ENCODE results near the gene GFI1B. TPM values are rescaled to one million over a fixed set of nuclear protein-coding genes. Genes with fewer than 3 reads are reported as not detected.
"Not testable (repeated sequence)": the region's sequence is repeated elsewhere in the genome, so short reads cannot be mapped to it uniquely, and the experiment has no call there.

Gene GFI1B
- total and polyA plus RNA-seq, 12 donors = 0.03 to 0.78 (median 0.30) TPM; not detected in 8

DNA sequence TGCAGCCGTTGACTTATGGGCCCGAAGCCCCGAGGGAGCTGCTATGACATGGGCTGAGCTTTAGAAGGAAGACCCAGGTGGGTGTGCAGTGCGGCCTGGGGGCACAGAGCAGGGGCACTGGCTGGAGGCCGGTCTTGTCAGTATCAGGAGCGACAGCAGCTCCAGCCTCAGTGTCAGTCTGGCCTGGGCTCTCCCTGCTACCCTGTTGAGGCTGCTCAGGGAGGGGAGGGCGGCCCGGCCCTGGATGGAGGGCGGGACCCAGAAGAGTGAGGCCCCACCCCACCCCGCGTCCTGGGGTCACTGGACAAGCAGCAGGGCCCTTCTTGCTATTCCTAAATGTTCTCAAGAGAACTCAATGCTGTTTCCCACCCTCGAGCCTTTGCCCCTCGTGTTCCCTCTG, 18.0 kb downstream of the GFI1B start:
- DNase-seq = no peak
- TF ChIP-seq POLR2A (IDR thresholded peaks at IDR 0.05) = no peak
- TF ChIP-seq, protein P1, sequence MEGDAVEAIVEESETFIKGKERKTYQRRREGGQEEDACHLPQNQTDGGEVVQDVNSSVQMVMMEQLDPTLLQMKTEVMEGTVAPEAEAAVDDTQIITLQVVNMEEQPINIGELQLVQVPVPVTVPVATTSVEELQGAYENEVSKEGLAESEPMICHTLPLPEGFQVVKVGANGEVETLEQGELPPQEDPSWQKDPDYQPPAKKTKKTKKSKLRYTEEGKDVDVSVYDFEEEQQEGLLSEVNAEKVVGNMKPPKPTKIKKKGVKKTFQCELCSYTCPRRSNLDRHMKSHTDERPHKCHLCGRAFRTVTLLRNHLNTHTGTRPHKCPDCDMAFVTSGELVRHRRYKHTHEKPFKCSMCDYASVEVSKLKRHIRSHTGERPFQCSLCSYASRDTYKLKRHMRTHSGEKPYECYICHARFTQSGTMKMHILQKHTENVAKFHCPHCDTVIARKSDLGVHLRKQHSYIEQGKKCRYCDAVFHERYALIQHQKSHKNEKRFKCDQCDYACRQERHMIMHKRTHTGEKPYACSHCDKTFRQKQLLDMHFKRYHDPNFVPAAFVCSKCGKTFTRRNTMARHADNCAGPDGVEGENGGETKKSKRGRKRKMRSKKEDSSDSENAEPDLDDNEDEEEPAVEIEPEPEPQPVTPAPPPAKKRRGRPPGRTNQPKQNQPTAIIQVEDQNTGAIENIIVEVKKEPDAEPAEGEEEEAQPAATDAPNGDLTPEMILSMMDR (IDR thresholded peaks at IDR 0.05) = no peak
- 65 to 86% (median 75%) methylated on average over 8 to 13 of the region's 13 CpGs for WGBS, 4 donors
- no peak overlapping the region for H3K4me3 ChIP-seq
- H3K36me3 ChIP-seq (replicated peaks in 1 of 2) = no peaks in the 10 kb centered on the region
- H3K27me3 ChIP-seq = no peaks in the 10 kb centered on the region
- no peaks in the 10 kb centered on the region for H3K9me3 ChIP-seq (replicated peaks in 1 of 3)
- no peaks in the 10 kb centered on the region for H3K4me1 ChIP-seq (replicated peaks in 1 of 2)
- H3K27ac ChIP-seq = no peak overlapping the region
- intact Hi-C loops (cut with DNase I) = no loop called here

- intact Hi-C loops (cut with DNase I) = no loop called here
- Histone ChIP-seq H3K27me3 (peaks cover 1% of the 10 kb centered on the region), H3K9me3 (replicated peaks in 1 of 3) (no peaks in the 10 kb centered on the region)
Measured at GRCh38 chr9:132997591-132997990, 19.1 kb downstream of the GFI1B start.

DNA sequence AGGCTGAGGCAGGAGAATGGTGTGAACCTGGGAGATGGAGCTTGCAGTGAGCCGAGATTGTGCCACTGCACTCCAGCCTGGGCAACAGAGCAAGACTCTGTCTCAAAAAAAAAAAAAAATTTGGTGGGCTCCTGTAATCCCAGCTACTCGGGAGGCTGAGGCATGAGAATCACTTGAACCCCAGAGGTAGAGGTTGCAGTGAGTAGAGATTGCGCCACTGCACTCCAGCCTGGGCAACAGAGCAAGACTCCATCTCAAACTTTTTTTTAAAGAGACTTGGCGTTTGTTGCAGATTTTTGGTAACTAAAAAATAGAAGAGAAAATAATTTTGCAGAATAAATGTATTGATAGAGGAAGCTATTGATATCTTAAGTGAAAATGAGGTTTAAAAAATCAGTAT, 19.7 kb downstream of the GFI1B start:
- WGBS, 4 donors = 59 to 80% (median 73%) methylated on average over 3 to 4 of the region's 4 CpGs
- H3K9me3 ChIP-seq (replicated peaks in 1 of 3); DNase-seq; H3K4me1 ChIP-seq (replicated peaks in 1 of 2); H3K27ac ChIP-seq; intact Hi-C loops (cut with DNase I); H3K27me3 ChIP-seq; H3K36me3 ChIP-seq (replicated peaks in 1 of 2); H3K4me3 ChIP-seq: not testable (repeated sequence)

More at GRCh38 chr9:132997591-132997990, 19.1 kb downstream of the GFI1B start:
- no peak for DNase-seq
- Histone ChIP-seq H3K4me1 (replicated peaks in 1 of 2) (no peaks in the 10 kb centered on the region), H3K4me3 (no peak overlapping the region), H3K27ac (no peak overlapping the region), H3K36me3 (replicated peaks in 1 of 2) (no peaks in the 10 kb centered on the region)
- TF ChIP-seq, protein P1 (IDR thresholded peaks at IDR 0.05) = no peak
- TF ChIP-seq POLR2A (IDR thresholded peaks at IDR 0.05) = no peak
- 66 to 75% (median 71%) methylated on average over 4 of the region's 4 CpGs for WGBS, 4 donors

DNA sequence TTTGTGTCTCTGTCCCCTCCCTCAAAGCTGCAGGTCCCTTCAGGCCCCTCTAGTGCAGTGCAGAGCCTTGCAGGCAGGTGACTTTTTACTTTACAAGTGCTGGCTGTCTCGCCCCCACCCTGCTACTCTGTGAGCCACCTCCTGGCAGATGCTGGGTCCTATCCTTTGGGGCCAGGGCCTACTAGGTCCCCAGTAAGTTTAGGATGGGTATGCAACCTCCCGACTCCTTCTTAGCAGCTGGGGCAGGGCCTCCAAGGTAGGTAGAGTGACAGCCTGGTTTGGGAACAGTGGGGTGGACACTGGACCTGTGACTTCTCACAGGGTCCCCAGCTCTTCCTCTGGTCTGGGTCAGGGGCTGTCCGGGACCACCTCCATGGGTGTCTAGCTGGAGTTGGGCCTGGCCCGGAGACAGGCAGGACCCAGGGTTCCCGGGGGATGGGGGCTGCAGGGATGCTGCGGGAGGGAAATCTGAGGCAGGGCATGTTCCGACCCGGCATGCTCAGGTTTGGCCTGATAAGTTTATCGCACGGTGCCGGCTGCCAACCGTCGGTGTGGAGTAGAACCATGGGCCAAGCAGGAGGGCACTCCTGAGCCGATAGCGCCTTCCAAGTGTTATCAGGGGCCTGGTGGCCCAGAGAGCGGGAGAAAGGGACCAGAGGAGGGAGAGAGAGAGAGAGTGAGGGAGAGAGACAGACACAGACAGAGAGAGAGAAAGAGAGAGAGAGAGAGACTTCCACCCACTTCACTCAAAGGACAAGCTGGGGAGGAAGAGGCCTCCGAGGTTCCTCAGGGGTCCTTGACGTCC, 20.5 kb downstream of the GFI1B start:
- TF ChIP-seq, protein P1 (IDR thresholded peaks at IDR 0.05) = no peak
- no peak for TF ChIP-seq POLR2A (IDR thresholded peaks at IDR 0.05)
- no peak for DNase-seq
- H3K27me3 ChIP-seq = peaks cover 15% of the 10 kb centered on the region
- H3K4me1 ChIP-seq (replicated peaks in 1 of 2) = no peaks in the 10 kb centered on the region
- intact Hi-C loops (cut with DNase I) = no loop called here
- no peak overlapping the region for H3K27ac ChIP-seq
- H3K9me3 ChIP-seq (replicated peaks in 1 of 3) = no peaks in the 10 kb centered on the region
- H3K4me3 ChIP-seq = no peak overlapping the region
- no peaks in the 10 kb centered on the region for H3K36me3 ChIP-seq (replicated peaks in 1 of 2)
- 56 to 74% (median 64%) methylated on average over 13 to 18 of the region's 18 CpGs for WGBS, 4 donors

Measured in adrenal gland (tissue), 12 donors.